Measurements from ENCODE around the gene CDH13. TPM values are rescaled to one million over a fixed set of nuclear protein-coding genes. Genes with fewer than 3 reads are reported as not detected.

The CDH13 gene
- total and polyA plus RNA-seq, 7 donors, result 6.1 to 30.7 (median 22.8) TPM

- Histone ChIP-seq H3K27me3 (ENCODE audit: insufficient read depth in 3 of 3, low read length in 2 of 3) (no peaks in the 10 kb centered on the region), H3K27ac (no peak overlapping the region), H3K36me3 (ENCODE audit: insufficient read depth in 1 of 2, low read depth in 1 of 2) (no peaks in the 10 kb centered on the region), H3K4me3 (no peak overlapping the region), H3K4me1 (no peaks in the 10 kb centered on the region), H3K9me3 (no peaks in the 10 kb centered on the region)
- TF ChIP-seq CTCF (IDR thresholded peaks at IDR 0.05), result no peak
- ATAC-seq (no peak), DNase-seq (no peak)
- 95 to 98% (median 97%) methylated on average over 13 of the region's 13 CpGs for WGBS, 3 donors
- intact Hi-C loops (cut with DNase I), result no loop called here
Measured at GRCh38 chr16:83626204-83626603, 999.4 kb downstream of the CDH13 start.

- ATAC-seq (no peak), DNase-seq (no peak)
- Histone ChIP-seq H3K27ac (no peak overlapping the region), H3K9me3 (no peaks in the 10 kb centered on the region), H3K36me3 (ENCODE audit: insufficient read depth in 1 of 2, low read depth in 1 of 2) (no peaks in the 10 kb centered on the region), H3K4me1 (no peaks in the 10 kb centered on the region), H3K27me3 (ENCODE audit: insufficient read depth in 3 of 3, low read length in 2 of 3) (no peaks in the 10 kb centered on the region), H3K4me3 (no peak overlapping the region)
- intact Hi-C loops (cut with DNase I), result no loop called here
- WGBS, 3 donors, result 96 to 97% (median 96%) methylated on average over 13 of the region's 13 CpGs
- TF ChIP-seq CTCF (IDR thresholded peaks at IDR 0.05), result no peak
Measured at GRCh38 chr16:83626676-83627075, 999.9 kb downstream of the CDH13 start.

- ATAC-seq (no peak), DNase-seq (no peak)
- H3K27ac ChIP-seq, result no peak overlapping the region
- no peaks in the 10 kb centered on the region for H3K27me3 ChIP-seq (ENCODE audit: insufficient read depth in 3 of 3, low read length in 2 of 3)
- H3K9me3 ChIP-seq, result no peaks in the 10 kb centered on the region
- WGBS, 3 donors, result 91 to 94% (median 91%) methylated on average over 7 of the region's 7 CpGs
- no peak for TF ChIP-seq CTCF (IDR thresholded peaks at IDR 0.05)
- H3K36me3 ChIP-seq (ENCODE audit: insufficient read depth in 1 of 2, low read depth in 1 of 2), result no peaks in the 10 kb centered on the region
- H3K4me3 ChIP-seq, result no peak overlapping the region
- intact Hi-C loops (cut with DNase I), result no loop called here
- H3K4me1 ChIP-seq, result no peaks in the 10 kb centered on the region
Measured at GRCh38 chr16:83627996-83628395, 1001.2 kb downstream of the CDH13 start.

- Histone ChIP-seq H3K4me1 (no peaks in the 10 kb centered on the region), H3K27ac (no peak overlapping the region), H3K27me3 (ENCODE audit: insufficient read depth in 3 of 3, low read length in 2 of 3) (no peaks in the 10 kb centered on the region), H3K4me3 (no peak overlapping the region), H3K36me3 (ENCODE audit: insufficient read depth in 1 of 2, low read depth in 1 of 2) (no peaks in the 10 kb centered on the region), H3K9me3 (no peaks in the 10 kb centered on the region)
- DNase-seq (no peak), ATAC-seq (no peak)
- no peak for TF ChIP-seq CTCF (IDR thresholded peaks at IDR 0.05)
- WGBS, 3 donors, result 74 to 78% (median 75%) methylated on average over 3 of the region's 3 CpGs
- intact Hi-C loops (cut with DNase I), result no loop called here
Measured at GRCh38 chr16:83629426-83629825, 1002.7 kb downstream of the CDH13 start.

GRCh38 chr16:83629836-83630235 is 1003.1 kb downstream of the CDH13 start:
- no peak for DNase-seq
- no peak overlapping the region for H3K4me3 ChIP-seq
- no peaks in the 10 kb centered on the region for H3K27me3 ChIP-seq (ENCODE audit: insufficient read depth in 3 of 3, low read length in 2 of 3)
- intact Hi-C loops (cut with DNase I), result no loop called here
- H3K4me1 ChIP-seq, result no peaks in the 10 kb centered on the region
- H3K27ac ChIP-seq, result no peak overlapping the region
- WGBS, 3 donors, result 68 to 88% (median 88%) methylated on average over 5 of the region's 5 CpGs
- TF ChIP-seq CTCF (IDR thresholded peaks at IDR 0.05), result no peak
- no peaks in the 10 kb centered on the region for H3K36me3 ChIP-seq (ENCODE audit: insufficient read depth in 1 of 2, low read depth in 1 of 2)
- ATAC-seq, result no peak
- H3K9me3 ChIP-seq, result no peaks in the 10 kb centered on the region

All from psoas muscle (tissue), 8 donors.